CD14-positive monocyte (primary cell): ENCODE data around the gene EDN3. TPM values are rescaled to one million over a fixed set of nuclear protein-coding genes. Genes with fewer than 3 reads are reported as not detected.

Experiments
- DNase-seq, 3 donors: peaks; one replicate each; pipeline ENCODE4 v3.0.0-alpha.2; 2011 to 2022
- H2AFZ ChIP-seq: 2 replicates; pipeline ENCODE4 v1.6.0; 2012; ENCODE audit warnings: mild to moderate bottlenecking, low read depth, low read length, inconsistent platforms; ENCODE audit not compliant: insufficient read depth, poor library complexity, severe bottlenecking
- H3K27ac ChIP-seq, 2 donors: 1 replicate in 1 of 2; 2 replicates in 1 of 2; pipeline ENCODE4 v1.5.1; 2012 to 2013; ENCODE audit warnings: low read length in 2 of 2, control low read depth in 1 of 2, inconsistent platforms in 1 of 2, low read depth in 1 of 2, mild to moderate bottlenecking in 1 of 2
- H3K27me3 ChIP-seq, 2 donors: one replicate each; pipeline versions ENCODE4 v1.6.0 to v1.6.1; 2011 to 2013; ENCODE audit warnings: low read length in 2 of 2; ENCODE audit not compliant: control insufficient read depth in 2 of 2, insufficient read depth in 2 of 2
- H3K36me3 ChIP-seq, 2 donors: replicated peaks in 1 of 2; 1 replicate in 1 of 2; 2 replicates in 1 of 2; pipeline versions ENCODE4 v1.5.1 to v1.6.1; 2012 to 2013; ENCODE audit warnings: low read length in 2 of 2, control low read depth in 1 of 2, inconsistent platforms in 1 of 2, mild to moderate bottlenecking in 1 of 2; ENCODE audit not compliant: insufficient read depth in 2 of 2, control insufficient read depth in 1 of 2
- H3K4me1 ChIP-seq, 2 donors: 1 replicate in 1 of 2; 2 replicates in 1 of 2; pipeline versions ENCODE4 v1.5.1 to v1.6.1; 2012 to 2013; ENCODE audit warnings: low read length in 2 of 2, control low read depth in 1 of 2, inconsistent platforms in 1 of 2, mild to moderate bottlenecking in 1 of 2, moderate library complexity in 1 of 2; ENCODE audit not compliant: insufficient read depth in 2 of 2, control insufficient read depth in 1 of 2
- H3K4me2 ChIP-seq: replicated peaks from 2 replicates; pipeline ENCODE3; 2012; ENCODE audit warnings: low read length, moderate library complexity, mild to moderate bottlenecking; ENCODE audit not compliant: poor library complexity, severe bottlenecking; ENCODE audit errors: extremely low read depth
- H3K4me3 ChIP-seq, 3 experiments: fragments of 200-600 bp in 1 of 3; sonication (generic) in 1 of 3; replicated peaks in 1 of 3; 1 replicate in 2 of 3; 2 replicates in 1 of 3; pipeline ENCODE4 v1.5.1; 2011 to 2013; ENCODE audit warnings: low read length in 3 of 3, mild to moderate bottlenecking in 3 of 3, control low read depth in 2 of 3, low read depth in 2 of 3, inconsistent platforms in 1 of 3, moderate library complexity in 1 of 3
- H3K79me2 ChIP-seq: 2 replicates; pipeline ENCODE4 v1.6.0; 2012; ENCODE audit warnings: mild to moderate bottlenecking, control low read depth, inconsistent platforms, low read length, moderate library complexity; ENCODE audit not compliant: insufficient read depth
- H3K9ac ChIP-seq: 2 replicates; pipeline ENCODE4 v1.6.0; 2017; ENCODE audit warnings: low read length, mild to moderate bottlenecking; ENCODE audit not compliant: insufficient read depth, poor library complexity, severe bottlenecking
- H3K9me3 ChIP-seq, 2 donors: replicated peaks in 1 of 2; 1 replicate in 1 of 2; 2 replicates in 1 of 2; pipeline versions ENCODE4 v1.5.1 to v1.6.1; 2012 to 2013; ENCODE audit warnings: low read length in 2 of 2, control low read depth in 1 of 2; ENCODE audit not compliant: control insufficient read depth in 1 of 2, insufficient read depth in 1 of 2
- H4K20me1 ChIP-seq: 2 replicates; pipeline ENCODE4 v1.6.0; 2012; ENCODE audit warnings: mild to moderate bottlenecking, low read length, control low read depth, moderate library complexity; ENCODE audit not compliant: insufficient read depth
- H3K27ac Mint-ChIP-seq, 7 donors: one replicate each; pipeline ENCODE4 v1.8.0; 2020; ENCODE audit warnings: mild to moderate bottlenecking in 7 of 7, mixed read lengths in 7 of 7, moderate library complexity in 6 of 7, inconsistent platforms in 2 of 7
- H3K27me3 Mint-ChIP-seq, 3 donors: one replicate each; pipeline ENCODE4 v1.8.0; 2021 to 2022; ENCODE audit warnings: low read depth in 3 of 3, mild to moderate bottlenecking in 3 of 3, mixed read lengths in 3 of 3, moderate library complexity in 3 of 3, inconsistent platforms in 1 of 3
- H3K36me3 Mint-ChIP-seq, 2 donors: one replicate each; pipeline ENCODE4 v1.8.0; 2020; ENCODE audit warnings: mixed read lengths in 2 of 2, inconsistent platforms in 1 of 2, mild to moderate bottlenecking in 1 of 2
- H3K4me1 Mint-ChIP-seq: one replicate; pipeline ENCODE4 v1.8.0; 2020; ENCODE audit warnings: mild to moderate bottlenecking, mixed read lengths
- H3K4me3 Mint-ChIP-seq, 2 donors: one replicate each; pipeline ENCODE4 v1.8.0; 2020; ENCODE audit warnings: mild to moderate bottlenecking in 2 of 2, mixed read lengths in 2 of 2, moderate library complexity in 1 of 2
- H3K9me3 Mint-ChIP-seq, 7 donors: one replicate each; pipeline ENCODE4 v1.8.0; 2020 to 2022; ENCODE audit warnings: mixed read lengths in 7 of 7, mild to moderate bottlenecking in 6 of 7, moderate library complexity in 6 of 7, inconsistent platforms in 2 of 7
- CTCF ChIP-seq: fragments of 200-600 bp; IDR thresholded peaks from one replicate; pipeline ENCODE4 v1.8.0; 2022; ENCODE audit warnings: antibody characterized with exemption, mild to moderate bottlenecking
- WGBS: methylation state at CpG from one replicate; pipeline ENCODE4 v1.1.5; 2013; ENCODE audit warnings: missing lambda C conversion rate; ENCODE audit not compliant: insufficient coverage; 5-methylcytosine and 5-hydroxymethylcytosine counted together
- intact Hi-C, 2 donors: fragments of 100-400 bp; cut with micrococcal nuclease; formaldehyde crosslinking; loops; one replicate each; pipeline versions ENCODE4 v1.15.0 to v1.15.1; 2023
- polyA plus RNA-seq, 3 donors: library from polyadenylated mRNA; depleted of rRNA in 1 of 3; unstranded in 2 of 3; stranded (reverse) in 1 of 3; fragments of 300-500 nt in 2 of 3; fragments of >200 nt in 1 of 3; fragmentation: Illumina TruSeq in 2 of 3; gene quantifications; 1 replicate in 2 of 3; 2 replicates in 1 of 3; pipeline ENCODE4 v1.2.3, GENCODE V29; 2012 to 2021

The EDN3 gene
- polyA plus RNA-seq, 3 donors, result not detected

- no peak for TF ChIP-seq CTCF
- Mint-ChIP-seq H3K36me3 (no peaks in the 10 kb centered on the region), H3K27me3 (peaks cover 4 to 9% (median 7%) of the 10 kb centered on the region in 3 donors), H3K4me3 (no peak overlapping the region), H3K27ac (no peak overlapping the region), H3K4me1 (no peaks in the 10 kb centered on the region), H3K9me3 (no peaks in the 10 kb centered on the region)
- H3K79me2 ChIP-seq, result no peaks in the 10 kb centered on the region
- H3K27ac ChIP-seq, result no peak overlapping the region
- no peak overlapping the region for H3K4me2 ChIP-seq
- no peak overlapping the region for H3K4me3 ChIP-seq
- no peaks in the 10 kb centered on the region for H3K36me3 ChIP-seq
- H4K20me1 ChIP-seq, result no peaks in the 10 kb centered on the region
- no peaks in the 10 kb centered on the region for H3K9me3 ChIP-seq
- DNase-seq, result no peak
- intact Hi-C loops, result no loop called here
- WGBS, result 96% methylated on average over 4 of the region's 10 CpGs
- no peak overlapping the region for H2AFZ ChIP-seq
- no peak overlapping the region for H3K9ac ChIP-seq
- no peaks in the 10 kb centered on the region for H3K4me1 ChIP-seq
- H3K27me3 ChIP-seq, result no peaks in the 10 kb centered on the region
Measured at GRCh38 chr20:59324521-59325141, 24.2 kb downstream of the EDN3 start.

- Histone ChIP-seq H3K9ac (no peak overlapping the region), H3K79me2 (no peaks in the 10 kb centered on the region), H4K20me1 (no peaks in the 10 kb centered on the region), H2AFZ (no peak overlapping the region), H3K4me1 (no peaks in the 10 kb centered on the region), H3K36me3 (no peaks in the 10 kb centered on the region), H3K4me3 (no peak overlapping the region), H3K27me3 (no peaks in the 10 kb centered on the region), H3K9me3 (no peaks in the 10 kb centered on the region), H3K4me2 (no peak overlapping the region), H3K27ac (no peak overlapping the region)
- intact Hi-C loops, result no loop called here
- Mint-ChIP-seq H3K36me3 (no peaks in the 10 kb centered on the region), H3K27ac (no peak overlapping the region), H3K4me1 (no peaks in the 10 kb centered on the region), H3K4me3 (no peak overlapping the region), H3K9me3 (no peaks in the 10 kb centered on the region), H3K27me3 (peaks cover 4 to 9% (median 7%) of the 10 kb centered on the region in 3 donors)
- DNase-seq, result no peak
- 97% methylated on average over 3 of the region's 10 CpGs for WGBS
- no peak for TF ChIP-seq CTCF
Measured at GRCh38 chr20:59325142-59325523, 24.7 kb downstream of the EDN3 start.
